ENCODE measurements around the gene GMPPA. TPM values are rescaled to one million over a fixed set of nuclear protein-coding genes. Genes with fewer than 3 reads are reported as not detected.

GMPPA gene
- total and polyA plus RNA-seq, 9 of the 15 experiments (the other 6 are each of a cell fraction or from before 2014, with no cell fraction given) = 7.0 to 101 (median 66.7) TPM

DNA sequence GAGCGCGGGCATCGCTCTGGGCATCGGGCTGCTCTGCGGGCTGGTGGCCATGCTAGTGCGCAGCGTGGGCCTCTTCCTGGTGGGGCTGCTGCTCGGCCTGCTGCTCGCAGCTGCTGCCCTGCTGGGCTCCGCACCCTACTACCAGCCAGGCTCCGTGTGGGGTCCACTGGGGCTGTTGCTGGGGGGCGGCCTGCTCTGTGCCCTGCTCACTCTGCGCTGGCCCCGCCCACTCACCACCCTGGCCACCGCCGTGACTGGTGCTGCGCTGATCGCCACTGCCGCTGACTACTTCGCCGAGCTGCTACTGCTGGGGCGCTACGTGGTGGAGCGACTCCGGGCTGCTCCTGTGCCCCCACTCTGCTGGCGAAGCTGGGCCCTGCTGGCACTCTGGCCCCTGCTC is 48.9 kb downstream of the GMPPA start (continued):
- no peak for TF ChIP-seq CBFA2T2 (conservative IDR thresholded peaks at IDR 0.05)
- no peak for TF ChIP-seq STAG1 (CRISPR knock-in tag; IDR thresholded peaks at IDR 0.05; ENCODE audit: borderline replicate concordance)
- no peak for TF ChIP-seq FOS (IDR thresholded peaks at IDR 0.05; ENCODE audit: extremely low read depth, insufficient read length)

DNA sequence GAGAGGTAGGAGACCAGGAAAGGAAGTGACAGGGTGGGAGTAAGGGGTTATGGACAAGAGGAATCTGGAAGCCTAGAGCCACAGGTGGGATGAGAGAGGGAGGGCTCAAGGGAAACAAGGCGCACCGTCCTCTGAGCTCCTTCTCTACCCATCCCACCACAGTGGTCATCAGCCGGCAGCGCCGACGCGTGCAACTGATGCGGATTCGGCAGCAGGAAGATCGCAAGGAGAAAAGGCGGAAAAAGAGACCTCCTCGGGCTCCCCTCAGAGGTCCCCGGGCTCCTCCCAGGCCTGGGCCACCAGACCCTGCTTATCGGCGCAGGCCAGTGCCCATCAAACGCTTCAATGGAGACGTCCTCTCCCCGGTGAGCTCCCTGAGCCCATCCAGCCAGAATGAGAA is 50.3 kb downstream of the GMPPA start:
- ChIA-PET CTCF (ENCODE audit: low intra/inter-chr PET ratio) (no interaction called here), POLR2A (interaction anchor here (0.7 to 1.5 kb wide), 3 partner anchors 11 to 48 kb away, joined by 3 read pairs; partner anchors contain the start of gene STK11IP)
- ATAC-seq (no peak), DNase-seq (ENCODE audit: extremely low read depth in 1 of 4, low spot score in 3 of 4) (no peak), FAIRE-seq (no peak)
- H3K4me3 ChIP-seq = no peak overlapping the region
- no TSS peak for BruUV-seq (replicated peaks)
- no peak overlapping the region for H3K4me2 ChIP-seq (ENCODE audit: insufficient read depth, low read length)
- H2AFZ ChIP-seq (ENCODE audit: low read depth, low read length) = no peak overlapping the region
- intact Hi-C loops (cut with micrococcal nuclease) = no loop called here
- H3K9ac ChIP-seq (ENCODE audit: insufficient read depth in 1 of 2, low read depth in 2 of 2, low read length in 2 of 2) = no peak overlapping the region
- no peaks in the 10 kb centered on the region for H3K27me3 ChIP-seq (ENCODE audit: control insufficient read depth in 2 of 2, insufficient read depth in 2 of 2, low read length in 2 of 2)
- H4K20me1 ChIP-seq (replicated peaks; ENCODE audit: control insufficient read depth, insufficient read depth, low read length) = no peaks in the 10 kb centered on the region
- H3K27ac ChIP-seq (ENCODE audit: extremely low read depth, low read depth, low read length) = no peak overlapping the region
- H3K9me3 ChIP-seq (replicated peaks; ENCODE audit: control insufficient read depth, insufficient read depth, low read depth, low read length) = no peaks in the 10 kb centered on the region
- H3K36me3 ChIP-seq (ENCODE audit: control insufficient read depth, insufficient read depth, low read length) = no peaks in the 10 kb centered on the region
- H3K9me1 ChIP-seq (ENCODE audit: control insufficient read depth, insufficient read depth, low read length) = no peaks in the 10 kb centered on the region
- peaks cover 4 to 42% of the 10 kb centered on the region in 2 experiments; a peak in 3 of 5 replicates for H3K4me1 ChIP-seq (replicated peaks in 1 of 2; ENCODE audit: control insufficient read depth in 2 of 2, insufficient read depth in 2 of 2, low read length in 2 of 2)
- H3K79me2 ChIP-seq (ENCODE audit: control insufficient read depth, insufficient read depth, low read length) = no peaks in the 10 kb centered on the region
- in situ Hi-C loops (cut with MboI) = loop anchor here (10.0 kb wide), 1 partner anchor 146 kb away; no protein-coding TSS in a partner anchor
- 87% methylated on average over 14 of the region's 18 CpGs for WGBS (ENCODE audit: insufficient coverage, low coverage, missing lambda C conversion rate)
- TF ChIP-seq ARID2 (IDR thresholded peaks at IDR 0.05) = no peak
- no peak for TF ChIP-seq CBFA2T3 (IDR thresholded peaks at IDR 0.05)
- no peak for TF ChIP-seq HLTF (IDR thresholded peaks at IDR 0.05)
- no peak for TF ChIP-seq POLR3A (IDR thresholded peaks at IDR 0.05; ENCODE audit: borderline replicate concordance, extremely low read depth, insufficient read depth, insufficient read length)
- no peak for TF ChIP-seq CBX1 (IDR thresholded peaks at IDR 0.05; ENCODE audit: low read depth)
- TF ChIP-seq NEUROD1 (IDR thresholded peaks at IDR 0.05; ENCODE audit: borderline replicate concordance, low read depth, low read length, partially characterized antibody) = no peak
- TF ChIP-seq PREB (CRISPR knock-in tag; IDR thresholded peaks at IDR 0.05) = no peak
- no peak for TF ChIP-seq ETS2 (tag; IDR thresholded peaks at IDR 0.05; ENCODE audit: borderline replicate concordance, poor library complexity, severe bottlenecking)
- TF ChIP-seq, protein P1, sequence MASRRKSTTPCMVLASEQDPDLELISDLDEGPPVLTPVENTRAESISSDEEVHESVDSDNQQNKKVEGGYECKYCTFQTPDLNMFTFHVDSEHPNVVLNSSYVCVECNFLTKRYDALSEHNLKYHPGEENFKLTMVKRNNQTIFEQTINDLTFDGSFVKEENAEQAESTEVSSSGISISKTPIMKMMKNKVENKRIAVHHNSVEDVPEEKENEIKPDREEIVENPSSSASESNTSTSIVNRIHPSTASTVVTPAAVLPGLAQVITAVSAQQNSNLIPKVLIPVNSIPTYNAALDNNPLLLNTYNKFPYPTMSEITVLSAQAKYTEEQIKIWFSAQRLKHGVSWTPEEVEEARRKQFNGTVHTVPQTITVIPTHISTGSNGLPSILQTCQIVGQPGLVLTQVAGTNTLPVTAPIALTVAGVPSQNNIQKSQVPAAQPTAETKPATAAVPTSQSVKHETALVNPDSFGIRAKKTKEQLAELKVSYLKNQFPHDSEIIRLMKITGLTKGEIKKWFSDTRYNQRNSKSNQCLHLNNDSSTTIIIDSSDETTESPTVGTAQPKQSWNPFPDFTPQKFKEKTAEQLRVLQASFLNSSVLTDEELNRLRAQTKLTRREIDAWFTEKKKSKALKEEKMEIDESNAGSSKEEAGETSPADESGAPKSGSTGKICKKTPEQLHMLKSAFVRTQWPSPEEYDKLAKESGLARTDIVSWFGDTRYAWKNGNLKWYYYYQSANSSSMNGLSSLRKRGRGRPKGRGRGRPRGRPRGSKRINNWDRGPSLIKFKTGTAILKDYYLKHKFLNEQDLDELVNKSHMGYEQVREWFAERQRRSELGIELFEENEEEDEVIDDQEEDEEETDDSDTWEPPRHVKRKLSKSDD (conservative IDR thresholded peaks at IDR 0.05; ENCODE audit: low read length) = no peak
- no peak for TF ChIP-seq SAFB2 (IDR thresholded peaks at IDR 0.05; ENCODE audit: borderline replicate concordance, low read depth, low read length, severe bottlenecking)
- TF ChIP-seq ETV6 (IDR thresholded peaks at IDR 0.05; ENCODE audit: borderline replicate concordance in 1 of 2, low read depth in 2 of 2, low read length in 1 of 2) = no peak
- TF ChIP-seq ETV6 (CRISPR knock-in tag; IDR thresholded peaks at IDR 0.05; ENCODE audit: borderline replicate concordance) = no peak
- no peak for TF ChIP-seq ZSCAN32 (CRISPR knock-in tag; IDR thresholded peaks at IDR 0.05)
- no peak for TF ChIP-seq RHOXF2B (CRISPR knock-in tag; conservative IDR thresholded peaks at IDR 0.05)
- no peak for TF ChIP-seq RBM14 (IDR thresholded peaks at IDR 0.05; ENCODE audit: borderline replicate concordance, insufficient read depth, low read depth, low read length)
- no peak for TF ChIP-seq RAD21 (CRISPR knock-in tag; conservative IDR thresholded peaks at IDR 0.05 in 1 of 2, IDR thresholded peaks at IDR 0.05 in 1 of 2)
- no peak for TF ChIP-seq TAF7 (tag; IDR thresholded peaks at IDR 0.05)

All from K562 (cell line).